ENCODE results near the gene ABR.
"Not testable (repeated sequence)": the region's sequence is repeated elsewhere in the genome, so short reads cannot be mapped to it uniquely, and the experiment has no call there.

The ABR gene

GRCh38 chr17:1044387-1045009, 135.3 kb downstream of the ABR start:
- DNase-seq (ENCODE audit: low read depth, low spot score), result not testable (repeated sequence)

DNA sequence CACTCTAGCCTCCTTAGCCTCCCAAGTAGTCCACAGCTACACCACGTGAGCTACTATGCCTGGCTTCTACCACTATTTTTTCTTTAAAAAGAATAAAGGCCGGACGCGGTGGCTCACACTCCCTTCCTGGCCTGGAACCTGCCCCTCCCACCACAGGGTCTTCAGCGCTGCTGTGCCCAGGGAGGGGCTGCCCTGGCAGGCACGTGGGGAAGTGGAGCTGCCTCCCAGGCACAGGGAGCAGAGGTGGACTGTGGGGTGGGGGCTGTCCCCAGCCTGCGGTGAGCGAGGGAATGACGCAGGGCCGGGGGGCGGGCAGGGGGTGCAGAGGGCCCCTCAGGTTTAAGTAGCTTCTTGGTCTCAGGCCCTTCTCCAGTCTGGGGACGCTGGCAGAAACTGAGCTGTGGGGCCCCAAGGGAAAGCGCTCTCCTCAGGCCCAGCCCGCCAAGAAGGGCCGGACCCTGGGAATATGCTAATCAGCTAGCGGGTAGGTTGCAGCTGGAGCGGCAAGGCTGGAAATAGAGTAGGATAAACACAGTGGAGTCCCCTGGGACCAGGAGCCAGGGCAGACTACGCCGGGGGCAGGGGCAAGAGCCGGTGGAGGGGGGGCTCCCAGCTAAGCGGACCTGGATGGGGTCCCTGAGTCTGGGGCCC, 136.1 kb downstream of the ABR start:
- H3K4me3 ChIP-seq (ENCODE audit: low read length), result no peak overlapping the region
- DNase-seq (ENCODE audit: low read depth, low spot score), result no peak

More at GRCh38 chr17:1044387-1045009, 135.3 kb downstream of the ABR start:
- H3K4me3 ChIP-seq (ENCODE audit: low read length), result not testable (repeated sequence)

DNA sequence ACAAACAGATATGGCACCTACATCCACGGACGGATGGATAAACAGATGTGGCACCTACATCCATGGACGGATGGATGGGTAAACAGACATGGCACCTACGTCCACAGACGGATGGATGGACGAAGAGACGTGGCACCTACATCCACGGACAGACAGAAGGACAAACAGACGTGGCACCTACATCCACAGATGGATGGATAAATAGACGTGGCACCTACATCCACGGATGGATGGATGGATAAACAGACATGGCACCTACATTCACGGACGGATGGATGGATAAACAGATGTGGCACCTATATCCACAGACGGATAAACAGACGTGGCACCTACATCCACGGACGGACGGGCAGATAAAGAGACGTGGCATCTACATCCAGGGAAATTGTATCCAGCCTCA, 137.3 kb downstream of the ABR start:
- no peak for DNase-seq (ENCODE audit: low read depth, low spot score)
- no peak overlapping the region for H3K4me3 ChIP-seq (ENCODE audit: low read length)

DNA sequence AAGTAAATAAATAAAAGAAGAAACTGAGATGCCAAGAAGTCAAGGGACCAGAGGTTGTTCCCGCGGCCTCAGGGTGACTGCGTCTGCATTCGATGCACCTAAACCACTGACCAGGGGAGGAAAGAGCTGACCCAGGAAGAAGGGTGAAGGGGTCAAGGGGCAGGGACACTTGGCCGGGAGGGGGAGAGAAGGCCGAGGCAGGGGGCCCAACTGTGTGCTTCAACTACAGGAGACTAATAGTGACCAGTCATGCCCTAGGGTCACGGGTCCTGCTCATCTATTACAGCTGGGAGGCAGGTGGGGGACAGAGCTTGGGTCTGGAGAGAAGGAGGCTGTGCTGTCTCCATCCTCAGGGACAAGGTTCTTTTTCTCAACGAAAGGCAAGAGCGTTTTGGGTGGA, 138.0 kb downstream of the ABR start:
- DNase-seq (ENCODE audit: low read depth, low spot score), result no peak
- H3K4me3 ChIP-seq (ENCODE audit: low read length), result no peak overlapping the region

GRCh38 chr17:1040216-1040600, 139.6 kb downstream of the ABR start:
- DNase-seq (ENCODE audit: low read depth, low spot score), result no peak
- no peak overlapping the region for H3K4me3 ChIP-seq (ENCODE audit: low read length)

DNA sequence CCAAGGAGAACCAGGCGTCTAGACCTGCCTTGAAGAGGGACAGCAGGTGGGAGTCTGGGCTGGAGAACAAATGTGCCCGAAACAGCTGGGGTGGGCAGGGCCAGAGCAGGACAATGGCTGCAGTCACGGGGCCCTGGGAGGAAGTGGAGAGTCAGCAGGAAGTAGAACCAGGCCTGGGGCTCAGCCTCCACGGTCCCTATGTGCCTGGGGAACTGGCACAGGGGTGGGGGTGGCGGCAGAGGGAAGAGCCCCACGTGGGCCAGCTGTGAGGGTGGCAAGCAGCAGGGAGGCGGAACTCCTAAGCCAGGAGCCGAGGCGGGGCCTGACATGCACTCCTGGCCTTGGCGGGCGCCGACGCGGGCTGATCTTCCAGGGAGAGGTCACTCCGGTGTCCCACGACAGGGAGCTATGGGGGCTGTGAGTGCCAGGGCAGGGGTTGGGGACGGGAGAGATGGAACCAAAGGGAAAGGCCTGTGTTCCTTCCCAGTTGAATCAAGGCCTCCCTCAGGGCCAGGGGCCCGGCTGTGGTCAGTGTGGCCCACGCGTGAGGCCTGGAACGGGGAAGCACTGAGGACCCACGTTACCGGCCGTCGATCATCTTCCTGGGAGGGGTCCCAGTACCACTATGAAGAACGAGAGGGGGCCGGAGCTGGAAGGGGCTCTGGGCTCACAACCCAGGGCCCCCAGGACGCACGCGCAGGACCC, 140.1 kb downstream of the ABR start:
- DNase-seq (ENCODE audit: low read depth, low spot score), result no peak
- no peak overlapping the region for H3K4me3 ChIP-seq (ENCODE audit: low read length)

GRCh38 chr17:1039123-1039507, 140.7 kb downstream of the ABR start:
- no peak for DNase-seq (ENCODE audit: low read depth, low spot score)
- no peak overlapping the region for H3K4me3 ChIP-seq (ENCODE audit: low read length)

- DNase-seq (ENCODE audit: low read depth, low spot score), result no peak
- no peak overlapping the region for H3K4me3 ChIP-seq (ENCODE audit: low read length)
Measured at GRCh38 chr17:1038459-1039122, 141.2 kb downstream of the ABR start.

DNA sequence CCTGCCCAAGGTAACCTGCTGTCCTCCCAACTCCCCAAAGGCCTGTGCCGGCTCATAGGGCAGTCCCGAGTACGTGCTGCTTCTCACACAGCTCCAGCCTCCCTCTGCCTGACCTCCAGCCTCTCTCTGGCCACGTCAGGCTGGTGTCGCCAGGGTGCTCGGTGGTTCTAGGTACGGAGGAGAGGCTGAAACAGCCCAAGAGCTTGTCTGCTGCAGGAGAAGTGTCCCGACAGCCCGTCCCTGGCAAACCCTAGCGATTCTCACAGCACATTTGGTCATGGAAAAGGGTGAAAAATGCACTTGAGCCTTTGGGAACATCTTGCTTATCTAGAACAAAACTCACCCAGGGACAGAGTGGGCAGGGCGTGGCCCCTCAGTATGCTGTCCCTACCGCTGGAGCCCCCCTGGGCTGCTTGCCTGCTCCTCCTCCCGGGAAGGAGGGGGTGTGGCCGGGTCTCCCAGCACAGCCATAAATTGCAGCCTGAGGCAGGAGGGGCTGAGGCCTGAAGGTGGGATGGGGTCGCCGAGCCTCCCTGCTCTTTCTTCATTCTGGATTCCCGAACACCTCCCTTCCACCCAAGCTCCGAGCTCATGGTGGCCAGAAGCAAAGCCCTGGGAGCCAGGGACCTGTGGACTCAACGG, 142.4 kb downstream of the ABR start:
- H3K4me3 ChIP-seq (ENCODE audit: low read length), result no peak overlapping the region
- no peak for DNase-seq (ENCODE audit: low read depth, low spot score)

- no peak overlapping the region for H3K4me3 ChIP-seq (ENCODE audit: low read length)
- DNase-seq (ENCODE audit: low read depth, low spot score), result no peak
Measured at GRCh38 chr17:1036845-1037237, 142.9 kb downstream of the ABR start.

GRCh38 chr17:1036171-1036844, 143.5 kb downstream of the ABR start:
- DNase-seq (ENCODE audit: low read depth, low spot score), result no peak
- no peak overlapping the region for H3K4me3 ChIP-seq (ENCODE audit: low read length)

GRCh38 chr17:1035546-1036170, 144.1 kb downstream of the ABR start:
- peak; percentile 8 for DNase-seq (ENCODE audit: low read depth, low spot score)
- no peak overlapping the region for H3K4me3 ChIP-seq (ENCODE audit: low read length)

- no peak overlapping the region for H3K4me3 ChIP-seq (ENCODE audit: low read length)
- DNase-seq (ENCODE audit: low read depth, low spot score), result no peak
Measured at GRCh38 chr17:1034652-1035210, 145.1 kb downstream of the ABR start.

GRCh38 chr17:1033503-1033902, 146.3 kb downstream of the ABR start:
- no peak overlapping the region for H3K4me3 ChIP-seq (ENCODE audit: low read length)
- DNase-seq (ENCODE audit: low read depth, low spot score), result no peak

DNA sequence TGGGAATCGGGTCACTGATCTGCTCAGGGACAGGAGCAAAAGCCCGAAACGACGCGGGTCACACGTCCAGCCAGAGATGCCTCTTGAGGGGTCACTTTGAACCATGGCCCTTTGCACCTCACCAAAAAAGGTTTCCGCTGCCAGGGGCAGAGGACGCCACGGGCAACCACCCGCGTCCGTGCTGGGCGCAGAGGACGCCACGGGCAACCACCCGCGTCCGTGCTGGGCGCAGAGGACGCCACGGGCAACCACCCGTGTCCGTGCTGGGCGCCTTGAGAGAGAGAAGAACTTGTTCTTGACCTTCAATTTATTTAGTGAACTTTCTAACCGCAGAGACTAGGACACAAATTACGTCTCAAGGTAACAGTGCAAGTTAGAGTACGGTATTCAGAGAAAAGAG, 147.4 kb downstream of the ABR start:
- no peak for DNase-seq (ENCODE audit: low read depth, low spot score)
- no peak overlapping the region for H3K4me3 ChIP-seq (ENCODE audit: low read length)

DNA sequence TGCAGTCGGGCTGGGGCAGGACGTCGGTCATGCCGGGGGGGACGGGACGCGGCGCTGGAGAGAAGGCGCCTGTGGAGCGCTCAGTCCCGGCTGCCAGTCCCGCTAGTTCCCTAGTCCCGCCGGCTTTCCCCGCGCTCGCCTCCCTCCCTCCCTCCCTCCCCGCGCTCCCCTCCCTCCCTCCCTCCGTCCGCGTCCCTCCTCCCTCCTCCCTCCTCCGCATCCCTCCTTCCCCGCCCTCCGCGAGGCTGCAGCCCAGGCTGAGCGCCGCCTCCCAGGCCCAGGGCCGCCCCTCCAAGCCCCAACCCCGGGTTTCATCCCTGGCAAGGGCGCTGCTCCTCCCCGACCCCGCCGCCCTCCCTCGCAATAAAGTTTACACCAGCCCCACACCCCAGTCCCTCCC, 148.1 kb downstream of the ABR start:
- H3K4me3 ChIP-seq (ENCODE audit: low read length), result no peak overlapping the region
- no peak for DNase-seq (ENCODE audit: low read depth, low spot score)

- H3K4me3 ChIP-seq (ENCODE audit: low read length), result no peak overlapping the region
- no peak for DNase-seq (ENCODE audit: low read depth, low spot score)
Measured at GRCh38 chr17:1030684-1031532, 148.9 kb downstream of the ABR start.

Data from Jurkat, Clone E6-1 (cell line).